GM13977 (cell line): Measurements from ENCODE around the gene HIP1.

ENCODE experiments used
- DNase-seq: peaks from one replicate; pipeline ENCODE4 v3.0.0; 2012; ENCODE audit warnings: low spot score
- CTCF ChIP-seq: IDR thresholded peaks from 2 replicates; pipeline ENCODE4 v1.5.1; 2012; ENCODE audit warnings: mild to moderate bottlenecking, control low read depth; ENCODE audit not compliant: insufficient read depth; ENCODE audit errors: extremely low read depth, missing control alignments
- in situ Hi-C: fragments of 300-500 bp; cut with MboI; formaldehyde crosslinking; loops from one replicate; pipeline ENCODE4 v1.12.0; 2022; ENCODE audit warnings: low sequenced_read_pairs, low pct_unique_long_range_greater_than_20kb, mixed read lengths, inconsistent platforms; ENCODE audit not compliant: unreplicated experiment

Gene HIP1

GRCh38 chr7:75623390-75624133 lies 115.2 kb downstream of the HIP1 start:
- no peak for TF ChIP-seq CTCF
- no peak for DNase-seq
- in situ Hi-C loops, result no loop called here

- no peak for DNase-seq
- in situ Hi-C loops, result no loop called here
- no peak for TF ChIP-seq CTCF
Observed at GRCh38 chr7:75621124-75621523, 117.6 kb downstream of the HIP1 start.

- TF ChIP-seq CTCF, result no peak
- DNase-seq, result peak; percentile 49
- in situ Hi-C loops, result no loop called here
Observed at GRCh38 chr7:75619636-75620035, 119.1 kb downstream of the HIP1 start.

- in situ Hi-C loops, result no loop called here
- TF ChIP-seq CTCF, result no peak
- DNase-seq, result peak; percentile 47
Observed at GRCh38 chr7:75617634-75618234, 121.0 kb downstream of the HIP1 start.

- TF ChIP-seq CTCF, result no peak
- no peak for DNase-seq
- in situ Hi-C loops, result no loop called here
Observed at GRCh38 chr7:75616421-75617167, 122.1 kb downstream of the HIP1 start.

- TF ChIP-seq CTCF, result no peak
- DNase-seq, result no peak
- in situ Hi-C loops, result no loop called here
Observed at GRCh38 chr7:75614401-75614800, 124.3 kb downstream of the HIP1 start.
